KOPT-K1 (cell line): ENCODE measurements around the gene SLC13A4.

Experiments
- H3K27ac ChIP-seq: fragments of 200-600 bp; sonication (generic); 2 replicates; pipeline ENCODE4 v1.5.1; 2016; ENCODE audit warnings: antibody characterized with exemption, mild to moderate bottlenecking, low read depth, low read length; ENCODE audit not compliant: poor library complexity, severe bottlenecking
- H3K36me3 ChIP-seq: fragments of 200-600 bp; sonication (generic); 2 replicates; pipeline ENCODE4 v1.5.1; 2017; ENCODE audit warnings: antibody characterized with exemption, mild to moderate bottlenecking, low read length, moderate library complexity; ENCODE audit not compliant: insufficient read depth
- H3K9me3 ChIP-seq: fragments of 200-600 bp; sonication (generic); 2 replicates; pipeline ENCODE4 v1.5.1; 2017; ENCODE audit warnings: antibody characterized with exemption, low read length, mild to moderate bottlenecking; ENCODE audit not compliant: insufficient read depth, poor library complexity, severe bottlenecking

The SLC13A4 gene

GRCh38 chr7:135759532-135759931, 31.5 kb upstream of the SLC13A4 start:
- Histone ChIP-seq H3K9me3 (peaks cover 10% of the 10 kb centered on the region), H3K36me3 (no peaks in the 10 kb centered on the region), H3K27ac (no peak overlapping the region)

- H3K36me3 ChIP-seq = no peaks in the 10 kb centered on the region
- H3K27ac ChIP-seq = no peak overlapping the region
- H3K9me3 ChIP-seq = peaks cover 10% of the 10 kb centered on the region
Measured at GRCh38 chr7:135758531-135758932, 30.5 kb upstream of the SLC13A4 start.

- peaks cover 10% of the 10 kb centered on the region for H3K9me3 ChIP-seq
- H3K36me3 ChIP-seq = no peaks in the 10 kb centered on the region
- H3K27ac ChIP-seq = no peak overlapping the region
Measured at GRCh38 chr7:135757719-135758411, 29.9 kb upstream of the SLC13A4 start.

- Histone ChIP-seq H3K36me3 (no peaks in the 10 kb centered on the region), H3K9me3 (peaks cover 10% of the 10 kb centered on the region), H3K27ac (no peak overlapping the region)
Measured at GRCh38 chr7:135756191-135756590, 28.2 kb upstream of the SLC13A4 start.

GRCh38 chr7:135755351-135755753, 27.4 kb upstream of the SLC13A4 start:
- Histone ChIP-seq H3K36me3 (no peaks in the 10 kb centered on the region), H3K27ac (no peak overlapping the region), H3K9me3 (peaks cover 10% of the 10 kb centered on the region)

GRCh38 chr7:135753616-135754413, 25.8 kb upstream of the SLC13A4 start:
- H3K36me3 ChIP-seq = no peaks in the 10 kb centered on the region
- peaks cover 10% of the 10 kb centered on the region for H3K9me3 ChIP-seq
- no peak overlapping the region for H3K27ac ChIP-seq

- no peaks in the 10 kb centered on the region for H3K9me3 ChIP-seq
- H3K36me3 ChIP-seq = no peaks in the 10 kb centered on the region
- no peak within 1 kb of the TSS for H3K27ac ChIP-seq
Measured at GRCh38 chr7:135748770-135749169, 20.8 kb upstream of the SLC13A4 start, which contains the start of gene FAM180A. TSS of gene FAM180A (minus strand) at chr7:135748813. CDS start at chr7:135748580, 233 bp downstream.

- no peaks in the 10 kb centered on the region for H3K9me3 ChIP-seq
- H3K36me3 ChIP-seq = no peaks in the 10 kb centered on the region
- H3K27ac ChIP-seq = no peak overlapping the region
Measured at GRCh38 chr7:135747366-135747765, 19.4 kb upstream of the SLC13A4 start.

- H3K9me3 ChIP-seq = no peaks in the 10 kb centered on the region
- no peak overlapping the region for H3K27ac ChIP-seq
- H3K36me3 ChIP-seq = no peaks in the 10 kb centered on the region
Measured at GRCh38 chr7:135745703-135746312, 17.8 kb upstream of the SLC13A4 start.

- no peaks in the 10 kb centered on the region for H3K36me3 ChIP-seq
- no peaks in the 10 kb centered on the region for H3K9me3 ChIP-seq
- no peak overlapping the region for H3K27ac ChIP-seq
Measured at GRCh38 chr7:135744938-135745702, 17.1 kb upstream of the SLC13A4 start.

GRCh38 chr7:135743907-135744731, 16.1 kb upstream of the SLC13A4 start:
- Histone ChIP-seq H3K27ac (no peak overlapping the region), H3K36me3 (no peaks in the 10 kb centered on the region), H3K9me3 (no peaks in the 10 kb centered on the region)

GRCh38 chr7:135742371-135742770, 14.4 kb upstream of the SLC13A4 start:
- no peaks in the 10 kb centered on the region for H3K9me3 ChIP-seq
- H3K36me3 ChIP-seq = no peaks in the 10 kb centered on the region
- H3K27ac ChIP-seq = no peak overlapping the region

- no peak overlapping the region for H3K27ac ChIP-seq
- H3K9me3 ChIP-seq = no peaks in the 10 kb centered on the region
- no peaks in the 10 kb centered on the region for H3K36me3 ChIP-seq
Measured at GRCh38 chr7:135741905-135742304, 13.9 kb upstream of the SLC13A4 start.

- Histone ChIP-seq H3K27ac (no peak overlapping the region), H3K36me3 (no peaks in the 10 kb centered on the region), H3K9me3 (no peaks in the 10 kb centered on the region)
Measured at GRCh38 chr7:135740889-135741288, 12.9 kb upstream of the SLC13A4 start.
